Body of pancreas (tissue), 4 donors: ENCODE measurements around the gene IL24. TPM values are rescaled to one million over a fixed set of nuclear protein-coding genes. Genes with fewer than 3 reads are reported as not detected.
A peak's percentile ranks its signal among the peaks of the same experiment; 100 is the strongest.

Experiments used
- ATAC-seq: fragments of 150-250 bp; one replicate; pipeline ENCODE4 v1.9.1; 2016
- DNase-seq, 4 donors: peaks; one replicate each; pipeline ENCODE4 v3.0.0-alpha.2; 2019
- H3K27ac ChIP-seq, 4 donors: fragments of 200-600 bp; sonication (generic); 1 replicate in 3 of 4; 2 replicates in 1 of 4; pipeline versions ENCODE4 v1.5.1 to v1.6.1; 2016 to 2019; ENCODE audit warnings: mild to moderate bottlenecking in 1 of 4, mixed read lengths in 1 of 4, moderate library complexity in 1 of 4
- H3K27me3 ChIP-seq, 2 donors: fragments of 200-600 bp; sonication (generic); one replicate each; pipeline ENCODE4 v1.6.0; 2016; ENCODE audit warnings: mild to moderate bottlenecking in 1 of 2
- H3K36me3 ChIP-seq, 2 donors: fragments of 200-600 bp; sonication (generic); replicated peaks in 1 of 2; 2 replicates each; pipeline ENCODE4 v1.5.1; 2016; ENCODE audit warnings: low read depth in 2 of 2; ENCODE audit not compliant: insufficient read depth in 1 of 2
- H3K4me1 ChIP-seq: fragments of 200-600 bp; sonication (generic); one replicate; pipeline ENCODE4 v1.6.0; 2016
- H3K4me3 ChIP-seq, 2 donors: fragments of 200-600 bp; sonication (generic); 1 replicate in 1 of 2; 2 replicates in 1 of 2; pipeline ENCODE4 v1.5.1; 2016 to 2019
- H3K9me3 ChIP-seq, 3 donors: fragments of 200-600 bp; sonication (generic); 1 replicate in 2 of 3; 2 replicates in 1 of 3; pipeline ENCODE4 v1.5.1; 2016
- POLR2A ChIP-seq, 3 donors: fragments of 450-650 bp; IDR thresholded peaks; one replicate each; pipeline ENCODE4 v1.6.1; 2016; ENCODE audit warnings: antibody characterized with exemption in 3 of 3, mild to moderate bottlenecking in 2 of 3
- WGBS, 2 donors: methylation state at CpG; one replicate each; pipeline ENCODE4 v1.1.5; 2017; 5-methylcytosine and 5-hydroxymethylcytosine counted together
- intact Hi-C: fragments of 100-400 bp; cut with DNase I; formaldehyde crosslinking; loops from one replicate; pipeline ENCODE4 v1.15.1; 2023
- total RNA-seq, 2 donors: library from RNA; depleted of rRNA; stranded (reverse); fragments of >200 nt; gene quantifications; one replicate each; pipeline ENCODE4 v1.1.0, GENCODE V29; 2016
- TF ChIP-seq, protein P1 (sequence below), 7 experiments: fragments of 450-650 bp in 4 of 7; fragments of 200-600 bp in 3 of 7; sonication (generic) in 3 of 7; IDR thresholded peaks; one replicate each; pipeline ENCODE4 v1.5.1; 2016 to 2019; ENCODE audit warnings: antibody characterized with exemption in 7 of 7

IL24 gene
- total RNA-seq, 2 donors from 2014 or later, result not detected

DNA sequence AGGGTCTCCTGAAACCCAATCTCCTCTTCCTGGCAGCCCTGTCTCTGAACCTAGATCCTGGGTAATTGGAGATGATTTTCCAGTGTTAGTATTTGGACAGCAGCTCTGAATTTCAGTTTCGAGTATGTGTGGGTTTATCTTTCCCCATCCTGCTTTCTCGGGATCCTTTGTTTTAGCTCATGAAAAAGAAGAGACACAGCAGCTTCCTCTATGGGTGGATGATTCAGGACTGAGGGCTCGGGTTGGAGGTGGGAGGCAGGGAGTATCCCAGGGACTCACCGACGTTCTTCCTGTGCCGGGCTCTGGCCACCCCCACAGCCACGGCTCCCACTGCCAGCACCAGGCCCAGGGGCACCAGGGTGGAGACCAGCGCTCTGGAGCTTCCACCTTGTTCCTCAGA, 34.9 kb downstream of the IL24 start:
- H3K4me1 ChIP-seq, result no peaks in the 10 kb centered on the region
- WGBS, 2 donors, result 70 to 79% methylated on average over 7 to 8 of the region's 8 CpGs
- ATAC-seq (no peak), DNase-seq (no peak)
- TF ChIP-seq POLR2A (IDR thresholded peaks at IDR 0.05), result no peak
- TF ChIP-seq, protein P1, sequence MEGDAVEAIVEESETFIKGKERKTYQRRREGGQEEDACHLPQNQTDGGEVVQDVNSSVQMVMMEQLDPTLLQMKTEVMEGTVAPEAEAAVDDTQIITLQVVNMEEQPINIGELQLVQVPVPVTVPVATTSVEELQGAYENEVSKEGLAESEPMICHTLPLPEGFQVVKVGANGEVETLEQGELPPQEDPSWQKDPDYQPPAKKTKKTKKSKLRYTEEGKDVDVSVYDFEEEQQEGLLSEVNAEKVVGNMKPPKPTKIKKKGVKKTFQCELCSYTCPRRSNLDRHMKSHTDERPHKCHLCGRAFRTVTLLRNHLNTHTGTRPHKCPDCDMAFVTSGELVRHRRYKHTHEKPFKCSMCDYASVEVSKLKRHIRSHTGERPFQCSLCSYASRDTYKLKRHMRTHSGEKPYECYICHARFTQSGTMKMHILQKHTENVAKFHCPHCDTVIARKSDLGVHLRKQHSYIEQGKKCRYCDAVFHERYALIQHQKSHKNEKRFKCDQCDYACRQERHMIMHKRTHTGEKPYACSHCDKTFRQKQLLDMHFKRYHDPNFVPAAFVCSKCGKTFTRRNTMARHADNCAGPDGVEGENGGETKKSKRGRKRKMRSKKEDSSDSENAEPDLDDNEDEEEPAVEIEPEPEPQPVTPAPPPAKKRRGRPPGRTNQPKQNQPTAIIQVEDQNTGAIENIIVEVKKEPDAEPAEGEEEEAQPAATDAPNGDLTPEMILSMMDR (IDR thresholded peaks at IDR 0.05), result no peak
- H3K9me3 ChIP-seq, result no peaks in the 10 kb centered on the region
- no peaks in the 10 kb centered on the region for H3K27me3 ChIP-seq
- no peak overlapping the region for H3K4me3 ChIP-seq
- H3K27ac ChIP-seq, result no peak overlapping the region
- H3K36me3 ChIP-seq, result no peaks in the 10 kb centered on the region
- intact Hi-C loops, result no loop called here

DNA sequence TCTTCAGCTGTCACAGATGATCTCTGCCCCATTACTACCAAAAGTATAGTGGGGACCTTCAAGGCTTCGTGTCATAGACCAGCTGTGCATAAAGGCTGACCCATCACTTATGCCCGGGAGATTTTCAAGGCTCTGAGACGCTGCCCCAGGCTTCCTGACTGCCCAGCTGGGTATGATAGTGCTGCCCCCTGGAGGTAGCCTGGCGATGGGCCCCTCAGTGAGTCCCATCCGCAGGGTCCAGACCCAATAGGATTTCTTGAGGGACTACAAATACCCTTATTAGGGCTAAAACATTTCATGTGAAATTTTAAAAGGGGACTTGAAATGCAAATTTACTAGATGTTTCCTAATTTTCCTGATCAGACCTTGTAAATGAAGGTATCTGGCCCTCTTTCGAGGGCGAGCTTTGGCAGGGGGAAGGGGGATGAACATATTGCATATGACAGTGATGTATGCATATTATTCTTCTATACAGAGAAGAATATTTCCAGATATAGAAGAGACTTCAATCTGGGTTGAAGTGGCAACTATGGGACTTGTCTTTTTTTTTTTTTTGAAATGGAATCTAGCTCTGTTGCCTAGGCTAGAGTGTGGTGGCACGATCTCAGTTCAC, 36.2 kb downstream of the IL24 start:
- Histone ChIP-seq H3K27ac (no peak overlapping the region), H3K9me3 (no peaks in the 10 kb centered on the region), H3K36me3 (no peaks in the 10 kb centered on the region), H3K4me3 (no peak overlapping the region), H3K4me1 (no peaks in the 10 kb centered on the region), H3K27me3 (no peaks in the 10 kb centered on the region)
- ATAC-seq (no peak), DNase-seq (peak; percentile 32 to 58 (median 40))
- WGBS, 2 donors, result 57 to 76% methylated on average over 6 to 8 of the region's 8 CpGs
- no peak for TF ChIP-seq POLR2A (IDR thresholded peaks at IDR 0.05)
- TF ChIP-seq, protein P1 (IDR thresholded peaks at IDR 0.05), result peak; percentile 23 to 53 (median 33)
- intact Hi-C loops, result no loop called here

DNA sequence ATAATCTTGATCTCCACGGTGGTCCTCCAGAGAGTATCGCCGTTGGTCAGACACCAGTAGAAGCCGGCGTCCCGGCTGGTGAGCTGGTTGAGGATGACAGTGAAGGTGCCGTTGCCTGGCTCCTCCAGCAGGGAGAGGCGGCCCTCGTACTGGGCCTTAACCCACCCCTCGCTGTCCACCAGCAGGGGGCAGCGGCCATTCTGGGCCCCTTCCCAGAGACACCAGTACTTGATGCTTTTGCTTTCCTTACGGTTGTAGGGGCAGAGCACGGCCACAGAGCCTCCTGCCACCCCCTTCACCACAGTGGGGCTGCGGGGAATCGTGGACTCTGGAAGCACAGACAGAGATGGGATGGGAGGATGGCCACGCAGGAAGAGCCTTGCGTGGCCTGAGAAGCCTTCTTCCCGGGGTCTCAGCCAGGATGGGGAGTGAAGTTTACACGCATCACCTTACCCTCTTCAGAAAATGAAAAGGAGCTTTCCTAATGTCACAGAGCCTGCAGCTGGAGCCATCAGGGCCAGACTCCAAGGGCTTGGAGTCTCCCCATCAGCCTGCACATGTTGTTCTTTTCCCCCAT, 38.3 kb downstream of the IL24 start:
- Histone ChIP-seq H3K27ac (no peak overlapping the region), H3K36me3 (no peaks in the 10 kb centered on the region), H3K9me3 (no peaks in the 10 kb centered on the region), H3K27me3 (no peaks in the 10 kb centered on the region), H3K4me3 (no peak overlapping the region), H3K4me1 (no peaks in the 10 kb centered on the region)
- peak; percentile 69 to 82 (median 74) for DNase-seq
- peak; percentile 84 for ATAC-seq
- WGBS, 2 donors, result 46 to 53% methylated on average over 12 to 19 of the region's 19 CpGs
- intact Hi-C loops, result no loop called here
- TF ChIP-seq, protein P1 (IDR thresholded peaks at IDR 0.05), result peak; percentile 60 to 98 (median 84)
- no peak for TF ChIP-seq POLR2A (IDR thresholded peaks at IDR 0.05)

DNA sequence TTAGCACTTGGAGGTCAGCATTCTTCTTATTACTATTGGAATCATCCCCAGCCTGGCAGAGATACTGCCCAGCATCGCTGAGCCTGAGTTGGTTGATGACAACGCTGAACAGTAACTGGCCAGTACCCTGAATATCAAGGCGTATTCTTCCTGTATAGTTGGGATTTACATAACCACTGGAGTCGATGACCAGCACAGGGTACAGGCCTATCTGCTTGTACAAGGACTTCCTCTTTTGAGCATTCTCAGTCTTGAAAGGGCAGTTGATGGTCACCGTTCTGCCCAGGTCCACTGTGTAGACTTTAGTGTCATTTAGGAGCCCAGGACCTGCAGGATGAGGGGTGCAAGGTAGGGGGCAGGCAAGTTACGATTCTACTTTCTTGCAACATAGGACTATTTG, 40.2 kb downstream of the IL24 start:
- TF ChIP-seq POLR2A (IDR thresholded peaks at IDR 0.05), result no peak
- TF ChIP-seq, protein P1 (IDR thresholded peaks at IDR 0.05), result no peak
- WGBS, 2 donors, result 86 to 91% methylated on average over 6 of the region's 6 CpGs
- Histone ChIP-seq H3K4me3 (no peak overlapping the region), H3K9me3 (no peaks in the 10 kb centered on the region), H3K36me3 (no peaks in the 10 kb centered on the region), H3K4me1 (peaks cover 17% of the 10 kb centered on the region), H3K27me3 (no peaks in the 10 kb centered on the region), H3K27ac (no peak overlapping the region)
- DNase-seq, result no peak
- intact Hi-C loops, result no loop called here
- no peak for ATAC-seq

DNA sequence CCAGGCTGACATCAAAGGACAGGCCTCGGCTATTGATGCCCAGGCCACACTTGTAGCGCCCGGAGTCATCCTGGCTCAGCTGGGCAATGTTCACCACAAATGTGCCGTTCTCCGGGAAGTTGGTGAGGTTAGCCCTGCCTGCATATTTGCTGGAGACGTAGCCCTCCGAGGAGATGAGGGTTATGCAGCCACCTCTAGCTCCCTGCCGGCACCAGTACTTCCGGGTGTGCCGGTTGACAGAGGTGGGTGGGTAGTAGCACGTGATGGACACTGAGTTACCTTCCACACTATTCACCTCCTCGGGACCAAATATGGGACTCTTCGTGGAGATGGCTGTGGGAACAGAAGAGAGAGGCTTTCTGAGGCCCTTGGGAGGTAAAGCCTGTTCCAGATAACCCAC, 41.9 kb downstream of the IL24 start:
- intact Hi-C loops, result no loop called here
- WGBS, 2 donors, result 86 to 88% methylated on average over 5 to 13 of the region's 13 CpGs
- no peaks in the 10 kb centered on the region for H3K27me3 ChIP-seq
- no peaks in the 10 kb centered on the region for H3K9me3 ChIP-seq
- H3K36me3 ChIP-seq, result no peaks in the 10 kb centered on the region
- peaks cover 22% of the 10 kb centered on the region for H3K4me1 ChIP-seq
- ATAC-seq (no peak), DNase-seq (no peak)
- TF ChIP-seq, protein P1 (IDR thresholded peaks at IDR 0.05), result no peak
- no peak overlapping the region for H3K27ac ChIP-seq
- H3K4me3 ChIP-seq, result no peak overlapping the region
